Parathyroid adenoma (tissue), 2 donors: ENCODE results near the gene TNFRSF9.

Source experiments
- H2AFZ ChIP-seq: fragments of 300-600 bp; sonication (generic); one replicate; pipeline ENCODE4 v1.7.0; 2017; ENCODE audit warnings: antibody characterized with exemption, mild to moderate bottlenecking
- H3K27ac ChIP-seq: fragments of 300-600 bp; sonication (generic); one replicate; pipeline ENCODE4 v1.7.0; 2017
- H3K27me3 ChIP-seq: fragments of 300-600 bp; sonication (generic); one replicate; pipeline ENCODE4 v1.7.0; 2017; ENCODE audit warnings: low read length; ENCODE audit not compliant: control insufficient read depth, insufficient read depth
- H3K36me3 ChIP-seq: fragments of 300-600 bp; sonication (generic); one replicate; pipeline ENCODE4 v1.7.0; 2017; ENCODE audit warnings: low read length; ENCODE audit not compliant: control insufficient read depth, insufficient read depth
- H3K4me1 ChIP-seq: fragments of 300-600 bp; sonication (generic); one replicate; pipeline ENCODE4 v1.7.0; 2017; ENCODE audit warnings: control low read depth
- H3K4me2 ChIP-seq: fragments of 300-600 bp; sonication (generic); one replicate; pipeline ENCODE4 v1.7.0; 2017; ENCODE audit warnings: low read length
- H3K4me3 ChIP-seq: fragments of 300-600 bp; sonication (generic); one replicate; pipeline ENCODE4 v1.7.0; 2017; ENCODE audit warnings: low read depth, low read length
- H3K79me2 ChIP-seq: fragments of 300-600 bp; sonication (generic); one replicate; pipeline ENCODE4 v1.7.0; 2017; ENCODE audit warnings: control low read depth
- H3K9ac ChIP-seq: fragments of 300-600 bp; sonication (generic); one replicate; pipeline ENCODE4 v1.7.0; 2017; ENCODE audit warnings: mild to moderate bottlenecking
- H3K9me3 ChIP-seq: fragments of 300-600 bp; sonication (generic); one replicate; pipeline ENCODE4 v1.7.0; 2017; ENCODE audit warnings: low read length; ENCODE audit not compliant: control insufficient read depth
- CTCF ChIP-seq: fragments of 300-600 bp; sonication (generic); IDR thresholded peaks from one replicate; pipeline ENCODE4 v1.7.0; 2017; ENCODE audit warnings: antibody characterized with exemption, mild to moderate bottlenecking
- donor health status: primary hyperparathyroidism.

TNFRSF9 gene

GRCh38 chr1:7962014-7962335 lies 21.3 kb upstream of the TNFRSF9 start:
- Histone ChIP-seq H3K79me2 (peaks cover 21% of the 10 kb centered on the region), H3K4me2 (peak overlapping the region; percentile 96), H3K4me3 (peak overlapping the region; percentile 87), H3K27me3 (no peaks in the 10 kb centered on the region), H3K4me1 (peaks cover 1% of the 10 kb centered on the region), H3K36me3 (no peaks in the 10 kb centered on the region), H3K9me3 (no peaks in the 10 kb centered on the region), H3K27ac (peak overlapping the region; percentile 92), H3K9ac (no peak overlapping the region), H2AFZ (peak overlapping the region; percentile 83)
- TF ChIP-seq CTCF, result no peak

- peak within 1 kb of the TSS; percentile 87 for H3K4me3 ChIP-seq
- no peaks in the 10 kb centered on the region for H3K4me1 ChIP-seq
- no peaks in the 10 kb centered on the region for H3K9me3 ChIP-seq
- H3K27ac ChIP-seq, result peak within 1 kb of the TSS; percentile 92
- H3K4me2 ChIP-seq, result peak within 1 kb of the TSS; percentile 96
- peak within 1 kb of the TSS; percentile 83 for H2AFZ ChIP-seq
- no peaks in the 10 kb centered on the region for H3K27me3 ChIP-seq
- peak within 1 kb of the TSS; percentile 72 for H3K9ac ChIP-seq
- TF ChIP-seq CTCF, result peak; percentile 33
- H3K79me2 ChIP-seq, result peaks cover 20% of the 10 kb centered on the region
- no peaks in the 10 kb centered on the region for H3K36me3 ChIP-seq
These were observed 20.8 kb upstream of the TNFRSF9 start, which contains the start of gene PARK7 for GRCh38 chr1:7961216-7962013. Gene PARK7 (plus strand): TSS chr1:7961711. CDS start chr1:7962786, 1,075 bp downstream.

GRCh38 chr1:7960867-7961215 lies 20.2 kb upstream of the TNFRSF9 start:
- H2AFZ ChIP-seq, result peak overlapping the region; percentile 74
- peaks cover 19% of the 10 kb centered on the region for H3K79me2 ChIP-seq
- H3K27me3 ChIP-seq, result no peaks in the 10 kb centered on the region
- H3K4me2 ChIP-seq, result peak overlapping the region; percentile 80
- no peak for TF ChIP-seq CTCF
- H3K4me1 ChIP-seq, result no peaks in the 10 kb centered on the region
- H3K27ac ChIP-seq, result peak overlapping the region; percentile 92
- H3K4me3 ChIP-seq, result peak overlapping the region; percentile 87
- H3K36me3 ChIP-seq, result no peaks in the 10 kb centered on the region
- H3K9ac ChIP-seq, result peak overlapping the region; percentile 72
- no peaks in the 10 kb centered on the region for H3K9me3 ChIP-seq

GRCh38 chr1:7960165-7960564 lies 19.5 kb upstream of the TNFRSF9 start:
- TF ChIP-seq CTCF, result no peak
- Histone ChIP-seq H3K9ac (no peak overlapping the region), H3K4me1 (no peaks in the 10 kb centered on the region), H3K9me3 (no peaks in the 10 kb centered on the region), H2AFZ (no peak overlapping the region), H3K4me3 (no peak overlapping the region), H3K4me2 (no peak overlapping the region), H3K36me3 (no peaks in the 10 kb centered on the region), H3K79me2 (peaks cover 18% of the 10 kb centered on the region), H3K27me3 (no peaks in the 10 kb centered on the region), H3K27ac (peak overlapping the region; percentile 92)
